ENCODE measurements around the gene BAX.
A peak's percentile ranks its signal among the peaks of the same experiment; 100 is the strongest.

Gene BAX

GRCh38 chr19:48988860-48989259 is 34.2 kb downstream of the BAX start:
- no peak for DNase-seq

- DNase-seq, result no peak
Measured at GRCh38 chr19:48989701-48990291, 35.1 kb downstream of the BAX start.

- no peak for DNase-seq
Measured at GRCh38 chr19:48990400-48990799, 35.7 kb downstream of the BAX start.

GRCh38 chr19:48991011-48991609 is 36.4 kb downstream of the BAX start:
- no peak for DNase-seq

- no peak for DNase-seq
Measured at GRCh38 chr19:48991873-48992580, 37.4 kb downstream of the BAX start.

- no peak for DNase-seq
Measured at GRCh38 chr19:48992581-48993174, 38.0 kb downstream of the BAX start.

GRCh38 chr19:48993175-48994034 is 38.7 kb downstream of the BAX start, which contains the start of the genes GYS1 and RUVBL2:
GYS1 (minus strand) TSS chr19:48993309; CDS start chr19:48993112, 197 bp downstream.
RUVBL2 (plus strand) TSS chr19:48993887; CDS start chr19:48993912, 25 bp downstream.
- peak; percentile 100 for DNase-seq

- no peak for DNase-seq
Measured at GRCh38 chr19:48994035-48994386, 39.3 kb downstream of the BAX start.

GRCh38 chr19:48997972-48998371 is 43.3 kb downstream of the BAX start:
- DNase-seq, result peak; percentile 71

- peak; percentile 76 for DNase-seq
Measured at GRCh38 chr19:48999481-49000325, 45.0 kb downstream of the BAX start.

GRCh38 chr19:49004133-49004532 is 49.5 kb downstream of the BAX start:
- no peak for DNase-seq

GRCh38 chr19:49004964-49005614 is 50.4 kb downstream of the BAX start:
- DNase-seq, result no peak

- DNase-seq, result no peak
Measured at GRCh38 chr19:49006905-49007304, 52.2 kb downstream of the BAX start.

GRCh38 chr19:49009828-49010227 is 55.2 kb downstream of the BAX start:
- DNase-seq, result no peak

- DNase-seq, result no peak
Measured at GRCh38 chr19:49010453-49010852, 55.8 kb downstream of the BAX start.

GRCh38 chr19:49011194-49011593 is 56.5 kb downstream of the BAX start:
- DNase-seq, result no peak

All from CD4-positive, alpha-beta T cell treated with Interleukin-17A for 4 hours (primary cell).